GM18511 (cell line): ENCODE results near the gene FRMPD4.

Experiments
- ATAC-seq: cut with Tn5 transposase; IDR thresholded peaks from one replicate; pipeline ENCODE4 v1.9.1; 2021; ENCODE audit warnings: mild to moderate bottlenecking, moderate library complexity; ENCODE audit not compliant: unreplicated experiment

The FRMPD4 gene

DNA sequence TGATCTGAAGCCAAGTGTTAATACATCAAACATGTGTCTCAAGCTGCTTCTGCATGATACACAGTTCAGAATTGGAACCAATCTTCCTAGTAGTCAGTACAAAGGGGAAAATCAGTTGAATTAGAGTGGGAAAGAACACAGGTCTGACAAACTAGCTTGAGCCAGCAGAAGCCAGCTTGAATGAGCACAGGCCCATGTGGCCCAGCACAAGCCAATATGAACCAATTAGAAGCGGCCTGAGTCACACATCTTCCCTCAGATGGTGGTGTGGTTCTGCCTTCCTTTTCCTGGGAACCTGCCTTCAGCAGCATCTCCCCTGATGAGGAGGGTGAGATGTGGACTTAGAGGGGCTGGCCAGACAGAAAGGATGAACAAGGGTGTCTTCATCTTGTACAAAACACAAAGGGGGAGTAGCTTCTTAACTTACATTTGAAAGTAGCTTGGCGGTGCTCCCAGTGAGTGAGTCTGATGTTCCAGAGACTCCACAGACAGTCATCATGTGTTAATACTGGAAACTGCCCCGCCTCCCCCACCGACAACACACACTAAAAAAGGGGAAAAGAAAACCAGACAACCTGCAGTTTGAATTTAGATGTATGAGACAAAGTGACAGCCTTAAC lies 72.0 kb downstream of the FRMPD4 start:
- ATAC-seq, result no peak

DNA sequence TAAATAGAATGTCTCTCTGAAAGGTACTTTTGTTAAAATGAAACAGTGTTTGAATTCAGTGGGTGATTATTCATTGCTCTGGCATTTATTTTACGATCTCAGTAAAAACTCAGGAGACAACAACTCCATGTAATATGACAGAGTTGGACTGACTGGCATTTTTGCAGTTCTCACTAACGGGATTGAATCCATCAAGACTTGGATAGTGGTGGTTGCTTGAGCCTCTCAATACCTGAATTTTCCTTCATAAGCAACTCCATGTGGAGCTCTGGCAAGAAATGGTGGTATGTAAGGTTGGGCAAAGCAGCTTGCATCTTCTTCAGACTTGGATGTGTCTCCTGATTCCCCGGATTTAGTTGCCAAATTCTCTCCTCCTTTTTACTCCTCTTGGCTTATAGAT lies 72.7 kb downstream of the FRMPD4 start:
- ATAC-seq, result no peak

DNA sequence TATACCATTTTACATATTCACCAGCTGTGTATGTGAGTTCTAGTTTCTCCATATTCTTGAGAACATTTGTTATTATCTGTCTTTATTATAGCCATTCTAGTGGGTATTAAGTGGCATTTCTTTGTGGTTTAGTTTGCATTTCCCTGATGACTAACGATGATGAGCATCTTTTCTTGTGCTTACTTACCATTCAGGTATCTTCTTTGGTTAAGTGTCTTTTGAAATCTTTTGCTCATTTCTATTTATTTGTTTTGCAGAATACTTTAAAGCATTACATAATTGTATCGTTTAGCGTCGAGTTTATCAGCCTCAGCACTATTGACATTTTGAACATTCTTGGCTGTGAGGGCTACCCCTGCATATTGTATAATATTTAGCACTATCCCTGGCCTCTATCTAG lies 85.4 kb downstream of the FRMPD4 start:
- ATAC-seq, result no peak

DNA sequence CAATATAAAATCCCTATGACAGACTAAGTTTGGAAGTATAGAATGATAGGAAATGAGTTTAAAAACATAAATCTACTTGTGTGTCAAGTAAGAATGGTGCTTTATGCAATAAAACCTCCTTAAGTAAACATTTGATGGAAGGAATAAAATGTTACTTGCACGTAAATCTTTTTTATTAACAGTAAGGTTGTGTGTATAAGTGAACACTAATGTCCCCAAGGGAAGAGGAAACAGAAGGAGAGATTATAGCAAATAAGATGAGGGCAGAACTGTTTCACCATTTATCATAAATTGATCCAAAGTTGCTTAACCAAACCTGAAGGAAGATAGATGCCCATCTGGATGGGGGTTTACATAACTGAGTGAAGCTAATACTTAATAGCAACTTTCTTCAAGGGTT lies 86.8 kb downstream of the FRMPD4 start:
- ATAC-seq, result no peak

DNA sequence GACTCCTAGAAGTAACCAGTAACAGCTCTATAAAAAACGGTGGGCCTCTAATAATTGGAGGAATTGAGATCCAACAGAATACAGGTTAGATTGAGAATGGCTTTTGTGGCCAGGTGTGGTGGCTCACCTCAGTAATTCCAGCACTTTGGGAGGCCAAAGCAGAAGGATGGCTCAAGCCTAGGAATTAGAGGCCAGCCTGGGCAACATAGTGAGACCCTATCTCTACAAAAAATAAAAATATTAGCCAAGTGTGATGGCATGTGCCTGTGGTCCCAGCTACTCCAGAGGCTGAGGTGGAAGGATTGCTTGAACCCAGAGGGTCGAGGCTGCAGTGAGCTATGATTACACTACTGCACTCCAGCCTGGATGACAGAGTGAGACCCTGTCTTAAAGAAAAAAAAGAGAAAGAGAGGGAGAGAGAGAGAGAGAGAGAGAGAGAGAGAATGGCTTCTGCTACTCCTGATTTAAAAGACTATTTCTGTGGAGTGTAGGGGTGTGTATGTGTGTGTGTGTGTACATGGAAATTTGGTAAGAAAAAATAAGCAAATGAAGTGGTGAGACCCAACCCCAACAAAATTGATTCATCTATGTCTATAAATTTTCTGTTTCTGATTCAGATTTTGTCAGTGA lies 89.3 kb downstream of the FRMPD4 start:
- ATAC-seq, result no peak

DNA sequence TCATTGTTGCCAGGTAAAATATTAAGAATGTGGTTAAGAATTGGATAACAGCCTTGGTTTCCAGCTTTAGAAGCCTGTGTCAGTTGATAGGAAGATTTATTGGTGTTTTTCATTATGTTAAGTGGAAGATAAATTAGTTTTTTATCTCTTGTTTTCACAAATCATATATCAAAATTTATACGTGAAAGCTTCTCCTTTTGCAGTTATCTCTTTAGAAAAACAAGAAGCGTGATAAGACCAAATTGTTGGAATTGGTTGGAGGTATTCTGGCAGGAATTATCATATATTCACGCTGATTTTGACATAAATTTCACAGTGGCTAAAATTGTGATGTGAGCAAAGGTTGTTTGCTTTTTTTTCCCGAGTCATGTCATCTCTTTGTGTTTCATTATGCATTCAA lies 90.6 kb downstream of the FRMPD4 start:
- ATAC-seq, result no peak

DNA sequence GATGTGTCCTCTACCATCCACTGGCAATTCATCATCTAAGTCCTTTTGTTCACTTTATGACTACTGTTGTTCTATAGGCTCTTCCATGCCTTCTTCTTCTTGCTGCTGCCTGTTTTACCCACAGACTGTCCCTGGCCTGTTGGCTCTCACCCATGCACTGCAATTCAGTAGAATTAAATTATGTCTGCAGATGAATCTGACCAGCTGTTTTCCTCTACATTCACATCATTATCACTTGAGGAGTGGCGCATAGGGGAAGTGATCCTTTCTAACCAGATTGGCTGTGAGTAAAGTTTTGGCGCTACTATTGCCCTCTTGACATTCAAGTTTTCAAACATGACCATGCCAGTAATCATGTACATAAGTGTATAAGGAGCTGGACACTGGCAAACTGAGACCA lies 91.7 kb downstream of the FRMPD4 start:
- ATAC-seq, result no peak

DNA sequence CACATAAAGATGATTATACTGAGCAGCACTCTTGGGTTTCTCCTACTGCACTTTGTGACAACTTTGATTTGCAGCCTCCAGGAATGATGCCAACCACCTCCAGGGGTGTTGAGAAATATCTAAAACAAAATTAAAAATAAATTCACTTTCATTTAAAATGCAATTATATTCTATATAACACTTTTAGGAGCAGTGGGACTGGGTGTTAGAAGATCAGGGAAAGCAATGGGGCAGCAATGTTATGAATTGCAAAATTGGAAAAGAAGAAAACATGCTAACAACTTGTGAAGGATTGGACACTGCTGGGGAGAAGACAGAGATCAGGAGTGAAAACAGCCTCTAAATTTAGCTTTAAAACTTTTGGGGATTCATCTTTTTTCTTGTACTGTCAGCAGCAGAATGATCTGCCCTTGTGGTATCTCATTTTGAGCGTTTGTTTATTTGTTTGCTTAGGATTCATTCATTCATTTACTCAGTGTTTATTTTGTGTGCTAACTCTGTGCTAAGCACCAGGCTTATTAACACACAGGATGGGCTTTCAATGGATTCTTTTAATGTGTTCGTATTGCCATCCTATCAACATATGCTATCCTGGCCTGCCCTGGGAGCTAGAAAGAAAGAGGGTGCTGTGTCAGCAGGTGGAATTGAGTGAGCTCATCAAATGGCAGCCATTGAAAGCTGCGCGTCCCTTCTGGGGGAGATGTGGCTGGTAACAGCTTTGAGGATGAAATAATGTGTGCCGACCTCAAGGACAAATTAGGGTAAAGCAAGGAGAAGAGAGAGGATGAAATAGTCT lies 96.5 kb downstream of the FRMPD4 start:
- no peak for ATAC-seq

DNA sequence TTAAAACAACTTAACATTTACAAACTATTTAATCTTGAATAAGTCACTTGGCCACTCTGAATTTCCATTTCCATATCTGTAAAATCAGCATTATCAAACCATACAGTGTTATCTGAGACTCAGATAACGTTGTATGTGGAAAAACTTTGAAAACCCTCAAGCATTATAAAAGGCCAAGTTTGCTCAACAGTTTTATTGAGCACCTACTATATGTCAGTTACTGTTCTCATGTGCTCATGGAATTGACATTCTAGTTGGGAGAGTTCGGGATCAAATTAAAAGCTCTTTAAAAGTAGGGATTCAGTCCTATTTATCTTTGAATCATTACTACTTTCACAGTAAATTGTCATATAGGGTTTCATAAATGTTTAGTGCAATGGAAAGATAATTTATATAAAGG lies 97.9 kb downstream of the FRMPD4 start:
- ATAC-seq, result no peak

DNA sequence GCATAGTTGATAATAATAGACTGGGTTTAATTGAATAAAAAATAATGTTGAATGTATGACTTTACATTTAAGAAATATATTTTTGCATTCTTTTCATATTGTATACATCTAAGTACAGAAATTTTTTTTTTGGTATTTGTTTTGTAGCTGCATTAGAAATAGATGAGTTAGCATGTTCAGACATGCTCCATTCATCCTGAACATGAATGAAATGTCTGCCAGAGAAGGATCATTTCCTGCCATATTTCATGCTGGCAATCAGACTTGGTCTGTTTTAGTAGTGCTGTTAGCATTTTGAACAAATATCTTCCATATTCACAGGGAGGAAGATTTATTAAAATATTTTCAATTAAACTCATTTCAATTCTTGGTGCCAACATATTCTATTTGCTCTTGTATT lies 98.9 kb downstream of the FRMPD4 start:
- ATAC-seq, result no peak

DNA sequence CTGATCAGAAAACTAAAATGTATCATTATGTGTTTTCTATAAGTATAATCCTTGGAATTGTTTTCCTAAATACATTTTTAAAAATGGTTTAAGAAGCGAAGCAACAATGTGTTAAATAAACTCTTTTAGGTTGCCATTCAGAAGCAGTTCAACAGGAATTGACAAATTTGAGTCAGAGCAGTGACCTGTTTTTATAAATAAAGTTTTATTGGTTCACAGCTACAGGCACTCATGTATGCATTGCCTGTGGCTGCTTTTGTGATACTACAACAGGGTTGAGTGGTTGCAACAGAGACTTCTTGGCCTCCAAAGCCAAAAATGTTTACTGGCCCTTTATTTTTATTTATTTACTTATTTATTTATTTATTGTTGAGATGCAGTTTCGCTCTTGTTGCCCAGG lies 99.5 kb downstream of the FRMPD4 start:
- no peak for ATAC-seq

DNA sequence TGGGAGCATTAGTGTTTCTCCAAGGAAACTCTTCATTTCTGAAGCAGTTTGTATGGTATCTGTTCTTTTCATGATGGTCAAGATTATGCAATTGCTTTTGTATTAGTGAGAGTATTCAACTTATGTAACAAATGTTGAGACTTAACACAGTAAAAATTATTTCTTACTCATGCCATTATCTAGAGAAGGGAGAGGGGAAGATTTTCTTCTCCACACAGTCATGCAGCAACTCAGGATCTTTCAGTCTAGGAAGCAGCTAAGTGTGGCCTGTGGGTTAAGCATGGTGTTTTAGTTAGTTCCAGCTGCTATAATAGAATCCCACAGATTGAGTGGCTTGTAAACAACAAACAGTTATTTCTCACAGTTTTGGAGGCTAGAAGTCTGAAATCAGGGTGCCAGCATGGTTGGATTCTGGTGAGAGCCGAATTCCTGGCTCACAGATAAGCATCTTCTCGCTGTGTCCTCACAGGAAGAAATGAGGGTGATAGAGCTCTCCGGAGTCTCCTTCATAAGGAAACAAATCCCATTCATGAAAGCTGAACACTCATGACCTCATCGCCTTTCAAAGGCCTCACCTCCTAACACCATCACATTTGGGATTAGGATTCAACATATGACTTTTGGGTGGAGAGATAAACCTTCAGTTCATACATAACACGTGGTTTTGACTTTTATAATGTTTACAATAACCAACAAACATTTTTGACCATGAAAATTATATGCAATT lies 101.2 kb downstream of the FRMPD4 start:
- ATAC-seq, result no peak

DNA sequence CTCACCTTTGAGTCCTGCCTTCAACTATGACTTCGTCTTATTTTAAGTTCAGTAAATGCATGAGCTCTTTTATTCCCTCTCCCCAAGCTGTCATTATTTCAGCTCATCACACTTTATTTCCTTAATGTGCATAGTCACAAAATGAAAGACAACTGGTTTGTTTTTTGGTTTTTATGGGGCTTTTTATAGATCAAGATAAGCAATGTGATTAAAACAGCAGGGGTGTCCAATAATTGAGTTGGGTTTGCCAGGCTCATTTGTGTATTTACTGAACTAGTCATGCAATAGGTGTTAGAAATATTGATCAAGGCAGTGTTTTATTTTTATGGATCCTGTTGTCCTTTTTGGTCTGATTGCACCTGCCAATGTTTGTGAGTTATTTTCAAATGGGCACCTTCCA lies 102.2 kb downstream of the FRMPD4 start:
- ATAC-seq, result no peak

DNA sequence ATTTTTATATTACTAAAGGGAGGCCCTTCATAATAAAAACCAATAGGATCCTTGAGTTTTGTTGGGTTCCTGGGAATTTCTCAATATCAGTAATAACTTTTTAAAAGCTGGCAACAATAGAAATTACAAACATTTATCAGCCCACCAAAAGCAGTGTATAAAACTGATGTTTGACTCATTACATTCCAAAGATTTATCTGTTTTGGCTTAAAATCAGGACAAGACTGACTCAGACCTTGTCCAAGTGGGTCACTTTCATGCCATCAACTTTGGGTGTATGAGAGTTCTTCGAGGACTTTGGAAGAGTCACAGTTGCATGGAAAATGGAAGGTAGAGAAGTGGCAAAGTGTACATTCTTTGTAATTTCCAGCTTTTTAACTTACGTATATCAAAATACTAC lies 102.8 kb downstream of the FRMPD4 start:
- no peak for ATAC-seq

DNA sequence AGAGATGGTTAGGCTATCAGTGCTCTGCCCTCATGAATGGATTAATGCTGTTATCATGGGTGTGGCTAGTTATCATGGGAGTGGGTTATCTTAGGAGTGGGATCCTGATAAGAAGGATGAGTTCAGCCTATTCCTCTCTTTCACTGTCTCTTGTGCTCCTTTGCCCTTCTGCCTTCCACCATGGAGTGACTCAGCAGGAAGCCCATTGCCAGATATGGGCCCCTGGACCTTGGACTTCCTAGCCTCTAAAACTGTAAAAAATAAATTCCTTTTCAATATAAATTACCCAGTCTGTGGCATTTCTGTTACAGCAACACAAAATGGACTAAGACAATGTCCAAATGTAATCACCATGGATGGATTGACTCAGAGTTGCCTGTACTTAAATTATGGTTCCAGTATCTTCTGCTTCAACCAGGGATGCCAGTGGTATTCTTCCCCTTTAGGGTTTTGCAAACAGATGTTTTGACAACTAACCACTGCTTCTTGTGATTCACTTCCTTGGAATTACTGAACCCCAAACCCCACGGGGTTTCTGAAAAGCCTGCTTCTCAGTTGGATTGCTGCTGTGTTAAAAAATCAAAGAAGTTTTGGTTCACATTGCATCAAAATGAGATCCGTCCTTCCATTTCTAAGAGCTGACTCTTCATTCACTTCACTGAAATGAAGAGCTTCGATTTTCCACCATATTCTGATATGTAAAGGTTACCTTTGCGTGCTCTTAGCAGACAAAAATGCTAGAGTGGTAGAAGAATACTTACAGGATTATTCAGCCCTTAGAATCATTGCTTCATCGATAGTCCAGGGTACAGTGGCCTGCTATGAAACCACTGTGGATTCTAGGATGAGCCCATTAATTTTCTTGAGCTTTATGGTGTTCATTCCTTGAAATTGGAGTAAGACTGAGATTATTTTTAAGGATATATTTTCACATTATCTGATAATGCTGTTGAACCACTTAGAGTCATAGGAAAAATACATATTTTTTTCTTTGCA lies 107.7 kb downstream of the FRMPD4 start:
- no peak for ATAC-seq

DNA sequence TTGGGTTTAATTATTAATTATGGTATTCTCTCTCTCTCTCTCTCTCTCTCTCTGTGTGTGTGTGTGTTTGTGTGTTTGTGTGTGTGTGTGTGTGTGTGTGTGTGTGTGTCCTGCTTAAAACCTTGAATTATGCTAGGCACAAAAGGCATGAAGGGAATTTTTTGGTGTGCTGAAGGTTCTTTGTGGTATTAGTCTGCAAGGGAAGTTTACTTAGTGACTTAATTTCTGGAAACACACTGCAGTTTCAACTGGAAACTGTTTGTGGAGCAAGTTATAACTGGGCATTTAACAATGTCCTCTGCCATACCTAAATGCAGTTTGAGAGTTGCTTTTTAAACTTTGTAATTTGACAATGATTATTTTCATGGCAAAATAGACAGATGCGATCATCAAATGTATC lies 111.7 kb downstream of the FRMPD4 start:
- no peak for ATAC-seq

DNA sequence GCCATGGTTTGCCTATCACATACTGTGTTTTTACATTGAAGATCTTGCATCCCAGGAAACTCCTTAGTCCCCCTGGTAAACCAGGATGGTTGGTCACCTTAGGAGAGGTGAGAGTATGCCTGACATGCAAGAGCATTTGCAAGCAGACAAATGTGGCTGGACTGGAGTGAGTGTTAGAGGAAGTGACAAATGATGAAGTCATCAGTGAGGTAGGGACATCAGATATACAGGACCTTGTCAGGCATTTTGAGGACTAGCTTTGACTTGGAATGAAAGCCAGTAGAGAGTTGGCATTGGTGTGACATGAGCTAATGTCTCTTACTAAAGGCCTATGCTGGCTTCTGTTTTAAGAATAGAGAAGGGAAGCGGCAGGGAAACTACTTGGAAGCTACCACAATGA lies 124.9 kb downstream of the FRMPD4 start:
- ATAC-seq, result no peak

DNA sequence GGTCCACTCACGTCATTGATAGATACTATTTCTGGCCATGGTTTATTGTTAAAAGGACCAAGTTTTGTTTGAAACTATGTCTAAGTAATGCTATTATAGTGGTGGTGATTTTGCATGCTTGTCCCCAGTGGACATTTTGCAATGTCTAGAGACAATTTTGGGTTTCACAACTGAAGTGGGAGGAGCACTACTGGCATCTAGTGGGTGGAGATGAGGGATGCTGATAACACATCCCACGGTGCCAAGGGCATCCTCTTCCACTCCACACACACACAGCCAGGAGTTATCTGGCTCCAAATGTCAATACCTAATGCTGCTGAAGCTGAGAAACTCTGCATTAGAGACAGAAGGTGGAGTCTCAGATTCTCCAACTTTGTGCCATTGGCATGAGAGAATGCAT lies 131.2 kb downstream of the FRMPD4 start:
- ATAC-seq, result no peak

DNA sequence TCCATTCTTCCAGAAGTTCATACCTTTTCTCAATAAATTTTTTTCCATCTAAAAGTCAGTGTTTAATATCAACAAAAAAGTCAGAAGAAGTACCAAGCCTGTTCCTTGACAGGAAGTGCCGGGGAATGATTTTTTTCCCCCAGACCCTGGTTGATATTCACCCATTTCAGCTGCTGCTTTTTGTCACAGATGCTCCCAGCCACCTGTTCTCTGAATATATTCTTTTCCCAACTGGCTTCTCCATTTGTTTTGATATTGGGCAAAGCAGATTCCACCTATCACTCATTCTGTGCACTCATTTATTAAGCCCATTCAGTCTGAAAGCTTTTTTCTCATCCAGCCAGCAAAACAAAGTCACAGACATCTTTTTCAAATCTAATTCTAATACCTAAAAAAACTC lies 139.9 kb downstream of the FRMPD4 start:
- no peak for ATAC-seq

DNA sequence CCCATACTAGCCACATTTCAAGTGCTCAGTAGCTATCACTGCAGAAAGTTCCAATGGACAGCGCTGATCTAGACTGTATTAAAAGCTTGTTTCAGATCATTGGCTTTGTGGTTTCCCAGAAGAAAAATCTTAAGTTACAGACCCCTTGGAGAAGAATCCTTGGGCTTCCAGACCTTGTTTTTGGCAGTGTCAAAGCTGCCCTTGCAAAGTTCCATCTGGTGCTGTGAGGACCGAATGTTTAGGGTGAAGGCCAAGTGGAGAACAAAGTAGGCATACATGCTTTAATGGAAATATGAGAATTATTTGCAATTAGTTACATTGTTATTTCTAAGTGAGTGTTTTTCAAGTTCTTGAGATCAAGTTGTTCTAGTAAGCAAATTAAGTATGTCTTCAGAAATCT lies 144.7 kb downstream of the FRMPD4 start:
- ATAC-seq, result no peak
